Kidney (tissue), 14 donors: ENCODE measurements around the gene POLR1D. TPM values are rescaled to one million over a fixed set of nuclear protein-coding genes. Genes with fewer than 3 reads are reported as not detected.

Source experiments
- DNase-seq, 5 donors: peaks; one replicate each; pipeline ENCODE4 v3.0.0-alpha.2; 2013 to 2020
- FAIRE-seq: peaks from 2 replicates; lab custom pipeline; 2012; peaks lifted over from hg19 to GRCh38; lab: Jason Lieb, UNC
- H3K27ac ChIP-seq, 2 donors: one replicate each; pipeline ENCODE4 v1.7.0; 2013; ENCODE audit warnings: low read depth in 2 of 2, low read length in 2 of 2, inconsistent platforms in 1 of 2
- H3K27me3 ChIP-seq: one replicate; pipeline ENCODE4 v1.7.1; 2013; ENCODE audit warnings: low read length, inconsistent platforms; ENCODE audit not compliant: control insufficient read depth, insufficient read depth
- H3K36me3 ChIP-seq, 3 donors: one replicate each; pipeline versions ENCODE4 v1.7.0 to v1.7.1; 2013; ENCODE audit warnings: low read length in 3 of 3, control low read depth in 1 of 3, inconsistent platforms in 1 of 3; ENCODE audit not compliant: insufficient read depth in 3 of 3, control insufficient read depth in 2 of 3
- H3K4me1 ChIP-seq, 3 donors: one replicate each; pipeline versions ENCODE4 v1.7.0 to v1.7.1; 2013; ENCODE audit warnings: low read length in 3 of 3, inconsistent platforms in 1 of 3, low read depth in 1 of 3; ENCODE audit not compliant: control insufficient read depth in 2 of 3, insufficient read depth in 2 of 3
- H3K4me3 ChIP-seq, 3 donors: one replicate each; pipeline versions ENCODE4 v1.7.0 to v1.8.1; 2013; ENCODE audit warnings: low read length in 3 of 3, control low read depth in 1 of 3, inconsistent platforms in 1 of 3
- H3K9ac ChIP-seq, 3 donors: one replicate each; pipeline versions ENCODE4 v1.7.0 to v1.7.1; 2013; ENCODE audit warnings: low read length in 3 of 3, control low read depth in 1 of 3, inconsistent platforms in 1 of 3
- H3K9me3 ChIP-seq, 3 donors: one replicate each; pipeline versions ENCODE4 v1.7.0 to v1.7.1; 2013; ENCODE audit warnings: low read length in 3 of 3, control low read depth in 1 of 3, inconsistent platforms in 1 of 3; ENCODE audit not compliant: control insufficient read depth in 2 of 3, insufficient read depth in 1 of 3
- intact Hi-C: fragments of 100-400 bp; cut with DNase I; formaldehyde crosslinking; loops from one replicate; pipeline ENCODE4 v1.11.1; 2022
- polyA plus RNA-seq: library from polyadenylated mRNA; stranded (reverse); fragments of 350-450 nt; fragmentation: Illumina TruSeq; extraction: RNeasy Lipid Tissue Mini Kit (QIAGEN cat#74804); gene quantifications from one replicate; pipeline ENCODE4 v1.2.3, GENCODE V29; 2014; ENCODE audit warnings: low read depth, low replicate concordance; ENCODE audit not compliant: insufficient read depth
- total RNA-seq: library from RNA; stranded (reverse); fragmentation: NEBNext Ultra II Directional; extraction: Animal tissue kit (Norgen Biotek cat#: 25700); gene quantifications from one replicate; pipeline ENCODE4 v1.2.1, GENCODE V29; 2021
- TF ChIP-seq, protein P1 (sequence below): IDR thresholded peaks from 3 replicates; pipeline ENCODE4 v1.5.1; 2012; ENCODE audit warnings: mild to moderate bottlenecking, moderate library complexity, borderline replicate concordance; ENCODE audit not compliant: insufficient read depth; ENCODE audit errors: extremely low read depth
- donor health status: control.
- donor health status: control.
- donor health status: control.
- donor health status: control.
- donor health status: control.
- donor health status: DM: yes; HTN: yes; CAD: no.
- donor health status: Normal renal cell carcinoma (clear cell type).

The POLR1D gene
- total and polyA plus RNA-seq, 2 donors from 2014 or later: 72.8 to 124 TPM

DNA sequence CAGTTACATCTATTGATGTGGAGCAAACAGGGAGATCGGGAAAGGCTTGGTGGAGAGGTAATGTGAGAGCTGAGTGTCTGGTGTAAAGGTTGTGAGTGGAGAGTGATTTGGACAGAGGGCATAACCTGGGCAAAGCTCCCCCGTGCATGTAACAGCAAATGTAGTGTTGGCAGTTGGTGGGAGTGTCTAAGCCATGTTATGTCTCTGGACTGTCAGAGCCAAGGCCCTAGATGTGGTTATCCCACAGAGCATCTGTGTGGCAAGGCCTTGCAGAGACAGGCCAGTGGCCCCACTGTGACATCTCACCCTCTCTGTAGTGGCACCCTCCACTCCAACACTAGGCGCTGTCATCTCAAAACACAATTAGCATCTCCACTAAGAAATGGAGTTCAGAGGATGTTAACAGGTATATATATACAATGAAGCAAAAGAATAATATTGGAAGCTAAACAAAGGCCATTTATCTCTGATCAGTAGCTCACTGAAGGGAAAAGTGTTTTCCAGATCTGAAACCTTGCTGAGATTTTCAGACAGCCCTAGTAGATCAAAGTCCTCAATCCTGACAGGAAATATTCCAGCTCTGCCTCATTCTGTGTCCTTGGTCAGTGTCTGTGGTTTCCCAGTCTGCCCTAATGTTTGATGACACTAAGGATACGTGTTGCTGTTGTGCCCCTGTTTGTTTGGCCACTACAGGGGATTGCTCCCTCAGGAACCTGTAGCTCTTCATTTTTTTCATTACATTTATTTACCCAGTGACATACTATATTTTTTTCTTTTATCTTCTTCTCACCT, 20.2 kb downstream of the POLR1D start:
- DNase-seq (no peak), FAIRE-seq (no peak)
- Histone ChIP-seq H3K4me3 (no peak overlapping the region), H3K4me1 (peaks cover 0 to 17% (median 0%) of the 10 kb centered on the region in 3 donors), H3K27ac (no peak overlapping the region), H3K27me3 (no peaks in the 10 kb centered on the region), H3K9ac (no peak overlapping the region), H3K36me3 (no peaks in the 10 kb centered on the region), H3K9me3 (no peaks in the 10 kb centered on the region)
- intact Hi-C loops: no loop called here
- TF ChIP-seq, protein P1, sequence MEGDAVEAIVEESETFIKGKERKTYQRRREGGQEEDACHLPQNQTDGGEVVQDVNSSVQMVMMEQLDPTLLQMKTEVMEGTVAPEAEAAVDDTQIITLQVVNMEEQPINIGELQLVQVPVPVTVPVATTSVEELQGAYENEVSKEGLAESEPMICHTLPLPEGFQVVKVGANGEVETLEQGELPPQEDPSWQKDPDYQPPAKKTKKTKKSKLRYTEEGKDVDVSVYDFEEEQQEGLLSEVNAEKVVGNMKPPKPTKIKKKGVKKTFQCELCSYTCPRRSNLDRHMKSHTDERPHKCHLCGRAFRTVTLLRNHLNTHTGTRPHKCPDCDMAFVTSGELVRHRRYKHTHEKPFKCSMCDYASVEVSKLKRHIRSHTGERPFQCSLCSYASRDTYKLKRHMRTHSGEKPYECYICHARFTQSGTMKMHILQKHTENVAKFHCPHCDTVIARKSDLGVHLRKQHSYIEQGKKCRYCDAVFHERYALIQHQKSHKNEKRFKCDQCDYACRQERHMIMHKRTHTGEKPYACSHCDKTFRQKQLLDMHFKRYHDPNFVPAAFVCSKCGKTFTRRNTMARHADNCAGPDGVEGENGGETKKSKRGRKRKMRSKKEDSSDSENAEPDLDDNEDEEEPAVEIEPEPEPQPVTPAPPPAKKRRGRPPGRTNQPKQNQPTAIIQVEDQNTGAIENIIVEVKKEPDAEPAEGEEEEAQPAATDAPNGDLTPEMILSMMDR: no peak

DNA sequence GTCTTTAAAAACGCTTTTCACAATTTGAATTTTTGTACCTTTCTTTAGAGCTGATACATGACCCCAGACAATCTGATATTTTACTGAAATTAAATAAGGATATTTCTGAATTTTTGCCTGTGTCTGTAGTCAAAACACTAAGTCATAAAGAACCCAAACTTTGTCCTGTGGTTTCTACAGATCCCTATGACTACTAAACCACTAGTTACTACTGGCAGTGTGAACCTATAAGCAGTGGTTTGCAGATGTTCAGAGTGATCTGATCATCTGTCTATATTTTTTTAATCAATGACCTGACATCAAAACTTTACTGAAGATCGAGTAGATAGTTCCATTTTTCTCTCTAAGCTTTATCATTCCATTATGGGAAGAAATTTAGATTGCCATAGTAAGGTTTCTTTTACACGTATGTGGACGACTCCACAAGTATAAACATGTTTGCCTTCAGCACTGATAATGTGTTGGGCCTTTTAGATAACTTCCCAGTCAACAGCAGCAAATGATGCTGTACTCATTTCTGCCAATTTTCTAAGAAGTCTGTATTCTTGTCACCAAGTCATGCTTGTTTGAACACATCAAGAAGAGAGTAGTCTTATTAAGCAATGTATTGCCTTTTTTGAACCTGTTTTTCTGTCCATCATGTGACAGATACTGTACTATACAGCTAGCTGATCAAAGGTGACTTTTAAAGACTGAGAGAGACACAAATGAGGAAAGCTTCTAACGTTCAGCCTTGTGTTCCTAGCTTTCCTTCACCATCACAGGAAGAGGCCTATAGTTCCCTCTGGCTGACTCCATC, 21.8 kb downstream of the POLR1D start:
- H3K36me3 ChIP-seq: no peaks in the 10 kb centered on the region
- TF ChIP-seq, protein P1: no peak
- no peak overlapping the region for H3K9ac ChIP-seq
- DNase-seq (no peak), FAIRE-seq (no peak)
- intact Hi-C loops: no loop called here
- H3K27ac ChIP-seq: no peak overlapping the region
- H3K4me3 ChIP-seq: no peak overlapping the region
- H3K9me3 ChIP-seq: no peaks in the 10 kb centered on the region
- peaks cover 0 to 9% (median 0%) of the 10 kb centered on the region in 3 donors for H3K4me1 ChIP-seq
- no peaks in the 10 kb centered on the region for H3K27me3 ChIP-seq

DNA sequence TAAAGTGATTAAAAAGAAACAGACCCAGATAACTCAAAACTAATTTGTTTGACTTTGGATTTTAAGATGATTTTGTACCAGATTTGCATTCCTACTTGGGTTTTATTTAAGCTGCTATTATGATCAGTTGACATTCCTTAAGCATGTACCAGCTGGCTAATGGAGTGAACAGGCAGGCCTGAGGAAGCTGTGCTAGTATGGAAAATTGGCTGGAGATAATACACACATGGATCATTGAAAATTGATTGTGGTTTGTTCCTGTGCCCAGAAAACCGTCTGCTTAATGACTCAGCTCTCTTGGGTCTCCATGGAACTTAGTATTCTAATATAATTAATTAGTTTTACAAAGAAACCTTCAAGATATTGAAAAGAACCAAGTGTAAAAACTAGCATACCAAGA, 22.6 kb downstream of the POLR1D start:
- H3K4me3 ChIP-seq: no peak overlapping the region
- H3K36me3 ChIP-seq: peaks cover 0 to 2% (median 0%) of the 10 kb centered on the region in 3 donors
- H3K4me1 ChIP-seq: peaks cover 0 to 9% (median 0%) of the 10 kb centered on the region in 3 donors
- no peaks in the 10 kb centered on the region for H3K9me3 ChIP-seq
- H3K9ac ChIP-seq: no peak overlapping the region
- H3K27ac ChIP-seq: no peak overlapping the region
- H3K27me3 ChIP-seq: no peaks in the 10 kb centered on the region
- DNase-seq: peak in 1 of 5 donors; percentile 35
- intact Hi-C loops: no loop called here
- TF ChIP-seq, protein P1: no peak
- FAIRE-seq: no peak
